ENCODE data around the gene KRTAP4-9.
"Not testable (repeated sequence)": the region's sequence is repeated elsewhere in the genome, so short reads cannot be mapped to it uniquely, and the experiment has no call there.

Gene KRTAP4-9

DNA sequence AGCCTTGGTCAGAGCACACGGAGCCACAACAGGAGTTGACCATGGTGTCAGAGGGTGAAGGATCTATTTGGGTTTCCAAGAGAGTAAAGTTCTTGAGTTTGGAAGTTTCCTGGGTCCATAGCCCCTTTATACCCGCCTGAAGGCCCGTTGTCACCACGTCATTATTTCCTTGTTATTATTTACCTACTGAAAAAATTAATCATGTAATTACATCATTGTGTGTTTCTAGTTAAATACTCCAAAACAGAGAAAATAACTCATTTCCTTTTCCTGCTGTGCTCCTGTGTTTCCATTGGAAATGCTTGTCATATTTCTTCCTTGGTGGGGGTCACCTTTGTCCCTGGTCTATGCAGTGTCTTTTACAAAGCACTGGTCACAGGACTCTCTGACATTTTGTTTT is 7.1 kb upstream of the KRTAP4-9 start, which contains the start of gene KRTAP4-8:
Gene KRTAP4-8 (minus strand): TSS at position 101 of the 400 bp plus-strand sequence. CDS start 58 bp downstream, at position 43.
- no peak for DNase-seq (ENCODE audit: low read depth)

DNA sequence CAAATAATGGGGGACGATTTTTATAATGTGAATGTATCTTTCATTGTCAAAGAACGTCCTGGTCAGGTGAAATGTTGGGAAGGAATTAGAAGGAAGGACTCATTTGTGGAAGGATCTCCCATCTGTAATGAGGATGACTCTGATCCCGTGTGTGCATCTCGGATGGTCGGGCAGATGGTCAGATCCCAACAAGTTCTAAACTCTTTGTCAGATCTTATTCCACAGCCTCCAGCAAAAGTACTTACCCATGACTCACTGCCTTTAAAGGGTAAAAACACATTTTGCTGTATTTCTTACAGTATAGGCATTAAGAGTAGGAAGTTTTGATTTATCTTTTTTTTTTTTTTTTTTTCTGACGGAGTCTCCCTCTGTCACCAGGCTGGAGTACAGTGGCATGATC is 6.7 kb upstream of the KRTAP4-9 start:
- no peak for DNase-seq (ENCODE audit: low read depth)

DNA sequence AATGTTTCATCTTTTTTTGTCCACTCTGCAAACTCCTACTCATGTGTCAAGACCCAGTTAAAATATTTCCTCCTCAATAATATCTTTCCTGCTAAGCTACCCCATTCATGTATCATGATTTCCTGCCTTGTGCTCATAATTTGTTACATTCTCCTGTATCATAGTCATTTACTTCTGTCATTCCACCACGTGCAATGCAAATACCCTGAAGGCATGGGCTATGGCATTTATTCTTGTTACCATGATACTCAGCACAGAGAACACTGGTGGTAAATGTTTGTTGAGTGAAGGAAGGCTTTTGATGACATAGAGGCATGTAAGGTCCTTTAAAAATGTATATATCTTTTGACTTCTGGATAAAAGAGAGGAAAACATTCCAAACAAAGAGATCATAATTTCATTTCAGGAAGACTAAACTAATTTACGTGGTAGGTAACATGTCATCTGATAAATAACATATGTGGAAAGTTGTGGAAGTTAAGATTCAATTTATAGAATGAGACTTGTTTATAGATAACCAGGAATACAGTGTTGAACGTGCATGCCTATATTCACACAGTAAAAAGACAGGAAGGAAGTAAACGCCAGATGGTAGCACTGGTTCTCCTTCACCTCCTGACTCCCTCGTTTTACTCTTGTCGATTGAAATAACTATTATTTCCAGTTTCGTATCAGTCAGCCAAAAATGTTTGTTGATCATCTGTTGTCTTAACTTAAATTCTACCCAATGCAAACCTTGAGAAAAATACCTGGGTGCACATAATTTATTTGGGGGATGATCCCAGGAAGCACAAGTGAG is 5.3 kb upstream of the KRTAP4-9 start:
- not testable (repeated sequence) for DNase-seq (ENCODE audit: low read depth)

DNA sequence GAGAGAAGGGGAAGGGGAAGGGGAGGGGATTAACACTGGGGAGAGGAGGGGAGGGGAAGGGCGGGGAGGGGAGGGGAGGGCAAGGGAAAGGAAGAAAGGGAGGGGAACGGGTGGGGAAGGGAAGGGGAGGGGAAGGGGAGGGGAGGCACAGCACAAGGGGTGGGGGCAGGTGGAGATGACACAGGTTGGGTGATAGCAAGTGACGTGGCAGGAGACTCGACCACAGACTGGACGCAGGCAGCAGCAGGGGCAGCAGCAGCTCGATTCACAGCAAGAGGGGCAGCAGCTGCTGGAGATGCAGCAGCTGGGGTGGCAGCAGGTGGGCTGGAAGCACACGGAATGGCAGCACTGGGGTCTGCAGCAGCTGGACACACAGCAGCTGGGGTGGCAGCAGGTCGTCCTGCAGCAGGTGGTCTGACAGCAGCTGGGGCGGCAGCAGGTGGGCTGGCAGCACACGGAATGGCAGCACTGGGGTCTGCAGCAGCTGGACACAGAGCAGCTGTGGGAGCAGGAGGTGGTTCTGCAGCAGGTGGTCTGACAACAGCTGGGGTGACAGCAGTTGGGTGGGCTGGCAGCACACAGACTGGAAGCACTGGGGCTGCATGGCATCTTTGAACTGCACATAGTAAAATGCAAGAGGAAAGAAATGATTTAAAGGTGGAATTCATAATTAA is 3.5 kb upstream of the KRTAP4-9 start, which contains the start of gene KRTAP4-16:
Gene KRTAP4-16 (minus strand): TSS at position 624 of the 674 bp plus-strand sequence. CDS start 0 bp downstream, at position 624.
- DNase-seq (ENCODE audit: low read depth), result no peak

DNA sequence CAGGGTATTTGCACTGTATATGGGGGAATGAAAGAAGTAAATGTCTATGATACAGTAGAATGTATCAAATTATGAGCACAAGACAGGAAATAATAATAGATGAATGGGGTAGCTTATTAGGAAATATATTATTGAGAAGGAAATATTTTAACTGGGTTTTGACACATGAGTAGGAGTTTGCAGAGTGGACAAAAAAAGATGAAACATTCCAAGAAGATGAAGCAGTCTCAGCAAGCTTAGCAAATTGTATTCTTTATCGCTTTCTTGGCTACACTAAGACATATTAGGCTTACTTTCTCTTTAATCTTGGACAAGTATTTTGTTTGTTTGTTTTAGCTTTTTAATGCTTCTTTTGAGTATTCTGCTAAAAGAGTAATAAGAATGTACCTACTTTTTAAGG is 1.3 kb upstream of the KRTAP4-9 start:
- DNase-seq (ENCODE audit: low read depth), result no peak

DNA sequence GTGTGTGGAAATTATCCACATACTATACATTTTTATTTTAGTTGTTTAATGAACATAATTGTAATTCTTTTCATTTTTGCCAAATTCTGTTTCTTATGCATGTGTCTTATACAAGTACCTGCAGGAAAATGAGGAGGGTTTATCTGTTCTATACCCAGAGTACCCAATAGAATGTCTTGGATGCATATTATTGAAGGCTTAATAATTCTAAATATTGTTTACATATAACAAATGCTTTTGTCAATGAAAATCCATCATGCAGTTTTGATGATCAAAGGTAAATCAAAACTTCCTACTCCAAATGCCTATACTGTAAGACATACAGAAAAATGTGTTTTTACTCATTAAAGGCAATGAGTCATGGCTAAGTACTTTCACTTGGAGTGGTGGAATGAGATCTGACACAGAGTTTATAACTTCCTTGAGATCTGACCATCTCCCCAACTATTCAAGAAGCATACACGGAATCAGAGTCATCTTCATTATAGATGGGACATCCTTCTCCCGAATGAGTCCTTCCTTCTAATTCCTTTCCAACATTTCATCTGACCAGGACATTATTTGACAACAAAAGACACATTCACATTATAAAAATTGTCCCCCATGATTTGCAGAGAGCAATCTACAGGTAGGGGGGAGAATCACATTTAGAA is 677 bp upstream of the KRTAP4-9 start:
- DNase-seq (ENCODE audit: low read depth), result not testable (repeated sequence)

DNA sequence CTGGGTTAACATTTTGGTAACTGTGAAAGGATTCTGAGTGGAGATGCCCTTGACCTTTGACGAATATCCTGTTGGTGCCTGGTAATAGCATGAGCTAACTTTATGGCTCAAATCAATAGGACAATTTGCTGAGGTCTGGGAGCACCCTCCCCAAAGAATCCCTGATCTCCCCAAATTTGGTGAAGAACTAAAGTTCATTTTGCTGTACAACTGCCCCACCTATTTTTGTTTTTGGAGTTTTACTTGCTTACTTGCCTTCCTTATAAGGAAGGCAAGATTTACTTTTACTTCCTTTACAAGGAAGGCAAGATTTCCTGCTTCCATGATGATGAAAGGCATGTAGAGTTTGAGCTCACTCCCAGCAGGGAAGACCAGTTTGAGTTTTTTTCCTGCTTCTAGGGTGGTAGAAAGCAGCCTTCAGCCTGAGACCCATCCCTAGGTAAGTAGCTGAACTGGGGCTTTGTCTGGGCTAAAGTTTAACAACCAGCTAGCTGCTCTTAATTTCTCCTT is 2.8 kb downstream of the KRTAP4-9 start:
- DNase-seq (ENCODE audit: low read depth), result no peak

DNA sequence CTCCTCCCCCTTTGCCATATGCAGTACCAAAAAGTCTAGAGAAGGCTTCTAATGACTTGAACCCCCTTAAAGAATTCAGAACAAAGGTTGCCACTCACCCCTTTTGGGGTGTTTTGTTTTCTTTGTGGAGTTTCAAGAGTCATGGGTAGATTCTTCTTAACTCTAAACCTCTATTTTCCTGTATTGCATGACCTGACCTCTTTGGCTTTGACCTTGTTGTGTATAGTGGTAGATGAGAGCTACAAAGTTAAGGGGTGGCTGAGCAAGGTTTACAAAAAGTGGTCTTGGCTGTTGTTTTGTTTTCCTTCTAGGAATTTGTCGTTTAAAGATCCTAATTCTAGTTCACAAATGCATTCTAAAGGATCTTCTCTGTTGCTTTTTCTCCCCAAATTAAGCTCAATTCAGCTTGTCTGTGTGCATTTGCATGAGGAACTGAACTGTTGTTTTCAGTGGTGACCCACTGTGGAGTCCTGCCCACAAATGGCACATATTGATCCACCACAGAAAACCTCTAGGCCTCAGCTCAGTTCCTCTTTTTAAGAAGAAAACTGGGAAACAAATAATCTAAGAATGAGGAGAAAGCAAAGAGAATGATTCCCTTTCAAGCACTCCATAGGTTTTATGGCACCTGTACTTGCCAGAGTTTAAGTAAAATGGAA is 3.7 kb downstream of the KRTAP4-9 start:
- not testable (repeated sequence) for DNase-seq (ENCODE audit: low read depth)

DNA sequence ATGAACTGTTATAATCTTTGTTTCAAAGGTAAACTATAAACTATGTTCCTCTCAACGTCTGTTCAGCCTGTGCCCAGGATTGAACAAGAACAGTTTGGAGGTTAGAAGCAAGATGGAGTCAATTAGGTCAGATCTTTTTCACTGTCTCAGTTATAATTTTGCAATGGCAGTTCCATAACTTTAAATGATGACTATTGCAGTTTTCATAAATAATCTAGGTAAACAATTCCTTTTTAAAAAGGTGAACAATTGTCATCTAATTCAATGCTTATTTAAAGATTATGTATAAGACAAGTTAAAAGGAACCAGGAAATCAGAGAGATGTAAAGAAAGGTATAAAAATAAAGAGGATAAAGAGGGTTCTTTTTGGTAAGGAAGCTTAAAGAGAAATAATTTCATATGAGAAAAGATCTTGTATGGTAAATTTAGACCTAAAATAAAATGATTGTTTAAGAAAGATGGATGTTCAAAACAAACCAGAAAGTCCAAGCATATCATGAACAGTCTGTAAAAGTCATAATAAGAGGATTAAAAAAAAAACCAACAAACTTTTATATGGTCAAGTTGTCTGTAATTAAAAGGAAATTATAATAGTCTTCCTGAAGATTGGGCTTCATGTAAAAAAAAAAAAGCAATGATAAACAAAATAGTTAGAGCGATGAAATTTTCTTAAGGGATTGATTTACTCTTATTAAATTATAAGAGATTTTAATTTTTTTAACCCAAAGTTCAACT is 6.1 kb downstream of the KRTAP4-9 start:
- no peak for DNase-seq (ENCODE audit: low read depth)

DNA sequence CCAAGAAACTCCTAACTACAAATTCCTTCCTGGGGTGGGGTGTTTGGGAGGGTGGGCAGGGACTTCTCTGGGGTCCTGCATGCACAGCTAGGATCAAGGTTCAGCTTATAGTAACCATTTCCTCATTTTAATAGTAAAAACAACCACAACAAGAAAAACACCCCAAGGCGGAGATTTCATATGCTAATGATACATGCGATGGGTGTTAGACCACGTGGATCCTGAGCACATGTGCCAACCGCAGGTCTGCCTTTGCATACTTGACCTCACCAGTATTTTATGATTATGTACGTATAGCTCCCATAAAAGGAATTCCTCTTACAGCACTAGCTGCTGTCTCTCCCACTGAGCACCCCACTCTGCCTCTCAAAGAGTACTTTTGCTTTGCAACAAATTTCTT is 11.1 kb downstream of the KRTAP4-9 start:
- no peak for DNase-seq (ENCODE audit: low read depth)

DNA sequence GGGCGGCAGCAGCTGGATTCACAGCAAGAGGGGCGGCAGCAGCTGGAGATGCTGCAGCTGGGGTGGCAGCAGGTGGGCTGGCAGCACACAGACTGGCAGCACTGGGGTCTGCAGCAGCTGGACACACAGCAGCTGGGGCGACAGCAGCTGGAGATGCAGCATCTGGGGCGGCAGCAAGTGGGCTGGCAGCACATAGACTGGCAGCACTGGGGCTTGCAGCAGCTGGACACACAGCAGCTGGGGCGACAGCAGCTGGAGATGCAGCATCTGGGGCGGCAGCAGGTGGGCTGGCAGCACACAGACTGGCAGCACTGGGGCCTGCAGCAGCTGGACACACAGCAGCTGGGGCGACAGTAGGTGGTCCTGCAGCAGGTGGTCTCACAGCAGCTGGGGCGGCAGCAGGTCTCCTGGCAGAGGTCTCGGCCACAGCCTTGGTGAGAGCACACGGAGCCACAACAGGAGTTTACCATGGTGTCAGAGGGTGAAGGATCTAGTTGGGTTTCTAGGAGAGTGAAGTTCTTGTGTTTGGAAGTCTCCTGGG is 12.7 kb downstream of the KRTAP4-9 start, which contains the start of gene KRTAP4-11:
Gene KRTAP4-11 (minus strand): TSS at position 528 of the 541 bp plus-strand sequence. CDS start 58 bp downstream, at position 470.
- not testable (repeated sequence) for DNase-seq (ENCODE audit: low read depth)

DNA sequence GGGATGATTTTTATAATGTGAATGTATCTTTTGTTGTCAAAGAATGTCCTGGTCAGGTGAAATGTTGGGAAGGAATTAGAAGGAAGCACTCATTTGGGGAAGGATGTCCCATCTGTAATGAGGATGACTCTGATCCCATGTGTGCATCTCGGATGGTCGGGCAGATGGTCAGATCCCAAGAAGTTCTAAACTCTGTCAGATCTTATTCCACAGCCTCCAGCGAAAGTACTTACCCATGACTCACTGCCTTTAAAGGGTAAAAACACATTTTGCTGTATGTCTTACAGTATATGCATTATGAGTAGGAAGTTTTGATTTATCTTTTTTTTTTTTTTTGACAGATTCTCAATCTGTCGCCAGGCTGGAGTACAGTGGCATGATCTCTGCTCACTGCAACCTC is 13.5 kb downstream of the KRTAP4-9 start:
- no peak for DNase-seq (ENCODE audit: low read depth)

DNA sequence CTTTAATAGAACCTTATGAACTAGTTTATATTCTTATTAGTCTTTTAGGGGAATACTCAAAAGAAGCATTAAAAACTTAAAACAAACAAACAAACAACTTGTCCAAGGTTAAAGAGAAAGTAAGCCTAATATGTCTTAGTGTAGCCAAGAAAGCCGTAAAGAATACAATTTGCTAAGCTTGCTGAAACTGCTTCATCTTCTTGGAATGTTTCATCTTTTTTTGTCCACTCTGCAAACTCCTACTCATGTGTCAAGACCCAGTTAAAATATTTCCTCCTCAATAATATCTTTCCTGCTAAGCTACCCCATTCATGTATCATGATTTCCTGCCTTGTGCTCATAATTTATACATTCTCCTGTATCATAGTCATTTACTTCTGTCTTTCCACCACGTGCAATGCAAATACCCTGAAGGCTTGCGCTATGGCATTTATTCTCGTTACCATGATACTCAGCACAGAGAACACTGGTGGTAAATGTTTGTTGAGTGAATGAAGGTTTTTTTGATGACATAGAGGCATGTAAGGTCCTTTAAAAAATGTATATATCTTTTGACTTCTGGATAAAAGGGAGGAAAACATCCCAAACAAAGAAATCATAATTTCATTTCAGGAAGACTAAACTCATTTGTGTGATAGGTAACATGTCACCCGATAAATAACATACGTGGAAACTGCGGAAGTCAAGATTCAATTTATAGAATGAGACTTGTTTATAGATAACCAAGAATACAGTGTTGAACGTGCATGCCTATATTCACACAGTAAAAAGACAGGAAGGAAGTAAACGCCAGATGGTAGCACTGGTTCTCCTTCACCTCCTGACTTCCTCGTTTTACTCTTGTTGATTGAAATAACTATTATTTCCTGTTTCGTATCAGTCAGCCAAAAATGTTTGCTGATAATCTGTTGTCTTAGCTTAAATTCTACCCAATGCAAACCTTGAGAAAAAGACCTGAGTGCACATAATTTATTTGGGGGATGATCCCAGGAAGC is 14.8 kb downstream of the KRTAP4-9 start:
- DNase-seq (ENCODE audit: low read depth), result not testable (repeated sequence)

DNA sequence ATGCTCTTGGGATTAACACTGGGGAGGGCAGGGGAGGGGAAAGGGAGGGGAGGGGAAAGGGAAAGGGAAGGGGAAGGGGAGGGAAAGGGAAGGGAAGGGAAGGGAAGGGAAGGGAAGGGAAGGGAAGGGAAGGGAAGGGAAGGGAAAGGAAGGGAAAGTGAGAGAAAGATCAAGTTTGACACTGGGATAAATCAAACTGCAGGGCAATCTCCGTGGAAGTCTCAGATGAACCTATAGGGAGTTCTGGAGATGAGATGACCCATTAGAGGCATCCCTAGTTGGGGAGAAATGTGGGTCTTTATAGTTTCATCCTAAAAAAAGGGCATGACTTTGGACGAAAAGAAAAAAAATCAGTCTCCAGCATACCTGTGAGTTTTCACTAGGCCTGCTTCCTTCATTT is 16.6 kb downstream of the KRTAP4-9 start:
- no peak for DNase-seq (ENCODE audit: low read depth)

DNA sequence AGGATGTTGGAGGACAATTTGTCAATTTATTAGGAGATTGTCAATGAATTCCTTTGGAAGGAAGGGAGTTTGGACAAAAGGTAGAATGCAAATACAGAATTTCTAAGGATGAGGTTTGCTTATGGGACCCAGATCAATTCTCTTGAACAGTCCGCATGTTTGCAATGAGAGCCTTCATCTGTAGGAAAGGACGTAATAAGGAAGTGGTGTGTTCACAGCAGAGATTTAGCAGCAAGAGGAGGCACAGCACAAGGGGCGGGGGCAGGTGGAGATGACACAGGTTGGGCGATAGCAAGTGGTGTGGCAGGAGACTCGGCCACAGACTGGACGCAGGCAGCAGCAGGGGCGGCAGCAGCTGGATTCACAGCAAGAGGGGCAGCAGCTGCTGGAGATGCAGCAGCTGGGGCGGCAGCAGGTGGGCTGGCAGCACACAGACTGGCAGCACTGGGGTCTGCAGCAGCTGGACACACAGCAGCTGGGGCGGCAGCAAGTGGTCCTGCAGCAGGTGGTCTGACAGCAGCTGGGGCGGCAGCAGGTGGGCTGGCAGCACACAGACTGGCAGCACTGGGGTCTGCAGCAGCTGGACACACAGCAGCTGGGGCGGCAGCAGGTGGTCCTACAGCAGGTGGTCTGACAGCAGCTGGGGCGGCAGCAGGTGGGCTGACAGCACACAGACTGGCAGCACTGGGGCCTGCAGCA is 18.3 kb downstream of the KRTAP4-9 start:
- DNase-seq (ENCODE audit: low read depth), result not testable (repeated sequence)

DNA sequence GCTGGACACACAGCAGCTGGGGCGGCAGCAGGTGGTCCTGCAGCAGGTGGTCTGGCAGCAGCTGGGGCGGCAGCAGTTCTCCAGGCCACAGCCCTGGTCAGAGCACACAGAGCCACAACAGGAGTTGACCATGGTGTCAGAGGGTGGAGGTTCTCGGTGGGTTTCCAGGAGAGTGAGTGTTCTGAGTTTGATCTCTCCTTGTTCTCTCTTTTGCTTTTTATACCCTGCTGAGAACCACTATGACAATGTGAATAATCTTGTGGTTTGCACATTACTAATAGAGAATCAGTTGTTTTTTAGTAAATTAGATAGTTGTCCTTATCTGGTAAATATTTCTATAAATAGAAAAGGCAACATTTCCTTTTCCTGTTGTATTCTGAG is 18.8 kb downstream of the KRTAP4-9 start, which contains the start of gene KRTAP4-12:
Gene KRTAP4-12 (minus strand): TSS at position 192 of the 381 bp plus-strand sequence. CDS start 60 bp downstream, at position 132.
- DNase-seq (ENCODE audit: low read depth), result not testable (repeated sequence)

DNA sequence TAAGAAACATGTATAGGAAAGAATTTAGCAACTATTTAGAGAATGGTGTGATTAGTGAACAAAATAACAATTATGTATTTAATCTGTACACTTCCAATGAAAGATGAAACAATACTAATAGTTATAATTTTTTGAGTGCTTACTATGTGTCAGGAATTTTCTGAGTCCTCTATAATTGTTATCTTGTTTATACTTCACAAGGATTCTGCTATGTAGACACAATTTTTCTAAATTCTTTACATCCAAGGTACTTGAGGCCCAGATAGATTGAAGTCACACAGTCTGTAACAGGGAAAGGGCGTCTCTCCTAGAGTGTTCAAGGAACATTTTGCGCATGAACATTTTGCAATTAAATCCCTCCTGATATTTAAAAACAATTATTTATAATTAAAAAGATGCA is 19.9 kb downstream of the KRTAP4-9 start:
- no peak for DNase-seq (ENCODE audit: low read depth)

DNA sequence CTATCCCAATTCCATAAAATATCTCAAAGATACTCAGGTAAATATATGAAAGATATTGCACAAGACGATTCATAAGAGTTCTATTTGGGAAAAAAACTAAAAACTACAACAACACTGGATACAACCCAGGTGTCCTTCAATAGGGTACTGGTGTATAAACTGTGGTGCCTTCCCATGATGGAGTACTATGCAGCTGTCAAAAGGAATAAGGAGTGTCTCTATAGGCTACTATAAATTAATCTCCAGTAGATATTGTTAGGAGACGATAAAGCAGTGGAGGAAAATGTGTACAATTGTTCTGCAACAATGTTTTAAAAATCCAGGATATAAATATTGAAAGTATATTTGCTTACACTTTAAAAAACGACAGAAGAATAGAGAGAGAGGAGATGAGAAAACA is 21.2 kb downstream of the KRTAP4-9 start:
- no peak for DNase-seq (ENCODE audit: low read depth)

DNA sequence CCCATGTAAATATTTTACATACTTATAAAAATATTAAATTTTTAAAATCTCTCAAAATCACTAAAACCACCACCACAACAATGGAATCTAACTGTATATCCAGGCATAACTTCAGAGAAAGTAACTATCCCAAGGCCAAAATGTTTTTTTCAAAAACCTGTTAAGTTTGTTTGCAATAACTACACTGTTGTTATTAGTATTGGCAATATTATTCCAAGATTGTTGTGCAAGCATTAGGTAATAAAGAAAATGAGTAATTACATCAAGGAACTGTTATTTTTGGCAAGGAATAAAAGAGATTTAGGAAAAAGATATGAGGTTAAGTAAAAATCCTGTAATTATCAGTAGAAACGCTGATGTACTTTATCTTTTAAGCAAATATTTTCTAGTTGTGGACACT is 22.2 kb downstream of the KRTAP4-9 start:
- no peak for DNase-seq (ENCODE audit: low read depth)
